H1 (cell line): ENCODE data around the gene MBNL3. TPM values are rescaled to one million over a fixed set of nuclear protein-coding genes. Genes with fewer than 3 reads are reported as not detected.

Experiments
- ATF3 ChIP-seq: IDR thresholded peaks from 2 replicates; pipeline ENCODE4 v1.6.1; 2011; ENCODE audit warnings: low read depth, mild to moderate bottlenecking, low read length; ENCODE audit not compliant: insufficient read depth
- CBX8 ChIP-seq: fragments of 300-800, 300-1000 bp; sonication (generic); IDR thresholded peaks from 2 replicates; pipeline ENCODE4 v1.7.1; 2016; ENCODE audit warnings: low read depth, low read length, borderline replicate concordance
- polyA plus RNA-seq, 7 experiments: library from polyadenylated mRNA; depleted of rRNA in 3 of 7; stranded (reverse) in 5 of 7; unstranded in 2 of 7; fragments of >200 nt in 5 of 7; fragments of 200-250 nt in 2 of 7; gene quantifications; 1 replicate in 5 of 7; 2 replicates in 1 of 7; 4 replicates in 1 of 7; pipeline versions ENCODE4 v1.2.1 to v1.2.3, GENCODE V29; 2011 to 2013; ENCODE audit warnings: missing spikeins in 2 of 7, mixed read lengths in 2 of 7
- total RNA-seq: library from RNA; stranded (reverse); fragmentation: NEBNext Ultra II Directional; extraction: Animal tissue kit (Norgen Biotek cat#: 25700); gene quantifications from 2 replicates; pipeline ENCODE4 v1.2.1, GENCODE V29; 2021

Gene MBNL3
- total and polyA plus RNA-seq, 2 of the 8 experiments (the other 6 are each of a cell fraction or from before 2014, with no cell fraction given) = 3.5 to 4.3 TPM

DNA sequence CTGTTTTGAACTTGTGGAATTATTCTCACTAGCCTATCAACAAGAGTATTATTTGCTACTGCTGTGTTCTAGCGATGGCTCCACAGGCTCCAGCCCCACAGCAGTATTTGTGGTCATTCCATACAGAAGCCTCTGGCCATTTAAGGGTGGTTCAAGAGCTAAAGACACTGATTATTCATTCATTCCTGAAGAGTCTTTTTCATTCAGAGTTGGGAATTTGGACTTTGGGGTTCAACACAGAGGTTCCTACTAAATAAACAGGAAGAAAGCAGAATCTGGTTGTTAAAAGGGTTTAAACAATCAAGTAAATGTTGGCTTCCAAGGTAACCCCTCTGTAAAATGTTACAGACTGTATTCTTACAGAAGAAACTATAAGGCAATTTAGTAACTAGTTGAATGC is 4.3 kb upstream of the MBNL3 start (continued):
- TF ChIP-seq ATF3 (no peak), CBX8 (no peak)
